GM23338 (cell line): Measurements from ENCODE around the gene WDR33. TPM values are rescaled to one million over a fixed set of nuclear protein-coding genes. Genes with fewer than 3 reads are reported as not detected.

Experiments
- ATAC-seq: fragments of 200-7000 bp; cut with Tn5 transposase; 3 replicates; pipeline ENCODE4 v1.9.1; 2020
- DNase-seq: peaks from one replicate; pipeline ENCODE4 v3.0.0-alpha.2; 2015; ENCODE audit warnings: low spot score
- H2AFZ ChIP-seq: fragments of 200-600 bp; sonication (generic); 2 replicates; pipeline ENCODE4 v1.8.0; 2016; ENCODE audit warnings: antibody characterized with exemption, mild to moderate bottlenecking, moderate library complexity
- H3F3A ChIP-seq: fragments of 200-600 bp; sonication (generic); replicated peaks from 2 replicates; pipeline ENCODE4 v1.8.0; 2017; ENCODE audit warnings: antibody characterized with exemption, mixed run types, low read depth
- H3K27ac ChIP-seq: fragments of 200-600 bp; sonication (generic); 2 replicates; pipeline ENCODE4 v1.6.1; 2016; ENCODE audit warnings: low read depth
- H3K27me3 ChIP-seq: fragments of 200-600 bp; sonication (generic); 2 replicates; pipeline ENCODE4 v1.8.0; 2016; ENCODE audit warnings: mild to moderate bottlenecking, mixed run types, moderate library complexity; ENCODE audit not compliant: insufficient read depth
- H3K36me3 ChIP-seq: fragments of 200-600 bp; sonication (generic); 2 replicates; pipeline ENCODE4 v1.8.0; 2016; ENCODE audit warnings: mild to moderate bottlenecking; ENCODE audit not compliant: insufficient read depth
- H3K4me1 ChIP-seq: fragments of 200-600 bp; sonication (generic); 2 replicates; pipeline ENCODE4 v1.8.0; 2016; ENCODE audit warnings: mild to moderate bottlenecking, moderate library complexity; ENCODE audit not compliant: insufficient read depth
- H3K4me2 ChIP-seq: fragments of 200-600 bp; sonication (generic); 2 replicates; pipeline ENCODE4 v1.7.1; 2017; ENCODE audit warnings: mixed run types
- H3K4me3 ChIP-seq: fragments of 200-600 bp; sonication (generic); 2 replicates; pipeline ENCODE4 v1.6.1; 2016; ENCODE audit warnings: mixed run types
- H3K79me2 ChIP-seq: fragments of 200-600 bp; sonication (generic); replicated peaks from 2 replicates; pipeline ENCODE4 v1.8.0; 2017; ENCODE audit warnings: mild to moderate bottlenecking; ENCODE audit not compliant: insufficient read depth
- H3K9me2 ChIP-seq: fragments of 200-600 bp; sonication (generic); 2 replicates; pipeline ENCODE4 v1.8.0; 2017; ENCODE audit not compliant: insufficient read depth
- H4K20me1 ChIP-seq: fragments of 200-600 bp; sonication (generic); replicated peaks from 2 replicates; pipeline ENCODE4 v1.8.0; 2017; ENCODE audit warnings: mild to moderate bottlenecking; ENCODE audit not compliant: insufficient read depth
- H3K27ac Mint-ChIP-seq: 2 replicates; pipeline ENCODE4 v1.8.0; 2020; ENCODE audit warnings: inconsistent platforms, mild to moderate bottlenecking, moderate library complexity, mixed read lengths
- H3K27me3 Mint-ChIP-seq: 3 replicates; pipeline ENCODE4 v1.8.0; 2022; ENCODE audit warnings: low read depth, mild to moderate bottlenecking, moderate library complexity, mixed read lengths, inconsistent platforms; ENCODE audit not compliant: insufficient read depth, poor library complexity
- H3K36me3 Mint-ChIP-seq: 3 replicates; pipeline ENCODE4 v1.8.0; 2021; ENCODE audit warnings: low read depth, mild to moderate bottlenecking, inconsistent platforms, moderate library complexity, mixed read lengths
- H3K4me1 Mint-ChIP-seq: 3 replicates; pipeline ENCODE4 v1.8.0; 2020; ENCODE audit warnings: mild to moderate bottlenecking, inconsistent platforms, mixed read lengths
- H3K4me3 Mint-ChIP-seq: 3 replicates; pipeline ENCODE4 v1.8.0; 2021; ENCODE audit warnings: moderate library complexity, mild to moderate bottlenecking, inconsistent platforms, mixed read lengths
- H3K9me3 Mint-ChIP-seq: 3 replicates; pipeline ENCODE4 v1.8.0; 2020; ENCODE audit warnings: moderate library complexity, mild to moderate bottlenecking, inconsistent platforms, mixed read lengths
- CREB1 ChIP-seq: fragments of 250-450 bp; sonication (Bioruptor Pico); IDR thresholded peaks from 2 replicates; pipeline ENCODE4 v1.5.0; 2020; ENCODE audit warnings: low read depth, mild to moderate bottlenecking, moderate library complexity
- EZH2 ChIP-seq: fragments of 200-600 bp; sonication (generic); IDR thresholded peaks from one replicate; pipeline ENCODE4 v1.8.0; 2017; ENCODE audit warnings: antibody characterized with exemption, mild to moderate bottlenecking, low read depth; ENCODE audit not compliant: unreplicated experiment
- EZH2phosphoT487 ChIP-seq: fragments of 200-600 bp; sonication (generic); IDR thresholded peaks from one replicate; pipeline ENCODE4 v1.8.1; 2018; ENCODE audit warnings: antibody characterized with exemption; ENCODE audit not compliant: unreplicated experiment
- JUNB ChIP-seq: IDR thresholded peaks from one replicate; pipeline ENCODE4 v1.6.1; 2016; ENCODE audit warnings: antibody characterized with exemption; ENCODE audit not compliant: unreplicated experiment
- NANOG ChIP-seq: IDR thresholded peaks from 2 replicates; pipeline ENCODE4 v1.6.1; 2016; ENCODE audit warnings: antibody characterized with exemption, borderline replicate concordance
- POLR2AphosphoS5 ChIP-seq: IDR thresholded peaks from 2 replicates; pipeline ENCODE4 v1.6.1; 2016; ENCODE audit warnings: antibody characterized with exemption, low read depth
- ZNF114 ChIP-seq: fragments of 250-450 bp; sonication (Bioruptor Pico); IDR thresholded peaks from 2 replicates; pipeline ENCODE4 v1.5.0; 2020; ENCODE audit warnings: mild to moderate bottlenecking, moderate library complexity
- polyA plus RNA-seq: library from polyadenylated mRNA; unstranded; fragments of >200 nt; fragmentation: Nextera tagmentation; extraction: Ambion mirVana; gene quantifications from 2 replicates; pipeline ENCODE4 v1.2.1, GENCODE V29; 2016
- total RNA-seq: library from RNA; depleted of rRNA; stranded (reverse); fragments of >200 nt; shearing (Covaris generic); gene quantifications from 2 replicates; pipeline ENCODE4 v1.2.3, GENCODE V29; 2014
- TF ChIP-seq, protein P1 (sequence below): fragments of 250-450 bp; sonication (Bioruptor Pico); IDR thresholded peaks from 2 replicates; pipeline ENCODE4 v1.5.0; 2020; ENCODE audit warnings: mild to moderate bottlenecking, moderate library complexity
- TF ChIP-seq, protein P2 (sequence below): IDR thresholded peaks from 2 replicates; pipeline ENCODE4 v1.6.1; 2016; ENCODE audit warnings: antibody characterized with exemption
- TF ChIP-seq, protein P3 (sequence below), 2 experiments: fragments of 200-600 bp in 1 of 2; sonication (generic) in 1 of 2; conservative IDR thresholded peaks; 2 replicates each; pipeline versions ENCODE4 v1.5.1 to v1.6.1; 2016 to 2017; ENCODE audit warnings: antibody characterized with exemption in 2 of 2, low read depth in 2 of 2, mild to moderate bottlenecking in 2 of 2, moderate library complexity in 1 of 2
- TF ChIP-seq, protein P4 (sequence below): IDR thresholded peaks from one replicate; pipeline ENCODE4 v1.6.1; 2018; ENCODE audit warnings: antibody characterized with exemption; ENCODE audit not compliant: unreplicated experiment

WDR33 gene
- total and polyA plus RNA-seq, 2 experiments from 2014 or later = 37.2 to 54.7 TPM

DNA sequence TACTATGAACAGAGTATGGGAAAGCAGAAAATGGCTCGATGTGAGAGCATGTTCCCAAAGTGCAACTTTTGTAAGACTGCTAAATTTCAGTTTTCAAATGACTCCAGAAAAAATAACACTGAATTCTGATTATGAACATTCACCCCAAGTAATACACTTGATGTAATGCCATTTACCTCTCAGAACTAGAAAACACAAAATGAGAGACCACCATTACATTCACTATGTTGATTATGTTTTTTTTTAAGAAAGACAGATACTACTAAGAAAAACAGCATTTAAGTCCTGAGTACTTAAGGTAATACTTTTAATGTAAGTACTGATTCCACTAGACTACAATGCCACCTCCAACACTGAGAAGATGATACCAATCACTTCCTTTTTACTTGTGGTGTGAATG is 71.2 kb downstream of the WDR33 start:
- H3K27ac Mint-ChIP-seq = no peak overlapping the region
- Histone ChIP-seq H3K9me2 (no peaks in the 10 kb centered on the region), H3K27ac (no peak overlapping the region), H3K27me3 (no peaks in the 10 kb centered on the region), H4K20me1 (peaks cover 12% of the 10 kb centered on the region), H3K4me2 (no peak overlapping the region), H2AFZ (no peak overlapping the region), H3K36me3 (peaks cover 7% of the 10 kb centered on the region; the same call in 1 of the 2 replicates), H3K79me2 (0 out of 2 replicates have a peak, but pooled peaks cover 3% of the 10 kb centered on the region), H3K4me3 (no peak overlapping the region), H3K4me1 (no peaks in the 10 kb centered on the region), H3F3A (no peaks in the 10 kb centered on the region)
- no peaks in the 10 kb centered on the region for H3K4me1 Mint-ChIP-seq
- no peak for DNase-seq
- no peaks in the 10 kb centered on the region for H3K9me3 Mint-ChIP-seq
- peaks cover 4% of the 10 kb centered on the region for H3K27me3 Mint-ChIP-seq
- ATAC-seq = no peak
- no peak for TF ChIP-seq ZNF114 (CRISPR knock-in tag)
- TF ChIP-seq, protein P1, sequence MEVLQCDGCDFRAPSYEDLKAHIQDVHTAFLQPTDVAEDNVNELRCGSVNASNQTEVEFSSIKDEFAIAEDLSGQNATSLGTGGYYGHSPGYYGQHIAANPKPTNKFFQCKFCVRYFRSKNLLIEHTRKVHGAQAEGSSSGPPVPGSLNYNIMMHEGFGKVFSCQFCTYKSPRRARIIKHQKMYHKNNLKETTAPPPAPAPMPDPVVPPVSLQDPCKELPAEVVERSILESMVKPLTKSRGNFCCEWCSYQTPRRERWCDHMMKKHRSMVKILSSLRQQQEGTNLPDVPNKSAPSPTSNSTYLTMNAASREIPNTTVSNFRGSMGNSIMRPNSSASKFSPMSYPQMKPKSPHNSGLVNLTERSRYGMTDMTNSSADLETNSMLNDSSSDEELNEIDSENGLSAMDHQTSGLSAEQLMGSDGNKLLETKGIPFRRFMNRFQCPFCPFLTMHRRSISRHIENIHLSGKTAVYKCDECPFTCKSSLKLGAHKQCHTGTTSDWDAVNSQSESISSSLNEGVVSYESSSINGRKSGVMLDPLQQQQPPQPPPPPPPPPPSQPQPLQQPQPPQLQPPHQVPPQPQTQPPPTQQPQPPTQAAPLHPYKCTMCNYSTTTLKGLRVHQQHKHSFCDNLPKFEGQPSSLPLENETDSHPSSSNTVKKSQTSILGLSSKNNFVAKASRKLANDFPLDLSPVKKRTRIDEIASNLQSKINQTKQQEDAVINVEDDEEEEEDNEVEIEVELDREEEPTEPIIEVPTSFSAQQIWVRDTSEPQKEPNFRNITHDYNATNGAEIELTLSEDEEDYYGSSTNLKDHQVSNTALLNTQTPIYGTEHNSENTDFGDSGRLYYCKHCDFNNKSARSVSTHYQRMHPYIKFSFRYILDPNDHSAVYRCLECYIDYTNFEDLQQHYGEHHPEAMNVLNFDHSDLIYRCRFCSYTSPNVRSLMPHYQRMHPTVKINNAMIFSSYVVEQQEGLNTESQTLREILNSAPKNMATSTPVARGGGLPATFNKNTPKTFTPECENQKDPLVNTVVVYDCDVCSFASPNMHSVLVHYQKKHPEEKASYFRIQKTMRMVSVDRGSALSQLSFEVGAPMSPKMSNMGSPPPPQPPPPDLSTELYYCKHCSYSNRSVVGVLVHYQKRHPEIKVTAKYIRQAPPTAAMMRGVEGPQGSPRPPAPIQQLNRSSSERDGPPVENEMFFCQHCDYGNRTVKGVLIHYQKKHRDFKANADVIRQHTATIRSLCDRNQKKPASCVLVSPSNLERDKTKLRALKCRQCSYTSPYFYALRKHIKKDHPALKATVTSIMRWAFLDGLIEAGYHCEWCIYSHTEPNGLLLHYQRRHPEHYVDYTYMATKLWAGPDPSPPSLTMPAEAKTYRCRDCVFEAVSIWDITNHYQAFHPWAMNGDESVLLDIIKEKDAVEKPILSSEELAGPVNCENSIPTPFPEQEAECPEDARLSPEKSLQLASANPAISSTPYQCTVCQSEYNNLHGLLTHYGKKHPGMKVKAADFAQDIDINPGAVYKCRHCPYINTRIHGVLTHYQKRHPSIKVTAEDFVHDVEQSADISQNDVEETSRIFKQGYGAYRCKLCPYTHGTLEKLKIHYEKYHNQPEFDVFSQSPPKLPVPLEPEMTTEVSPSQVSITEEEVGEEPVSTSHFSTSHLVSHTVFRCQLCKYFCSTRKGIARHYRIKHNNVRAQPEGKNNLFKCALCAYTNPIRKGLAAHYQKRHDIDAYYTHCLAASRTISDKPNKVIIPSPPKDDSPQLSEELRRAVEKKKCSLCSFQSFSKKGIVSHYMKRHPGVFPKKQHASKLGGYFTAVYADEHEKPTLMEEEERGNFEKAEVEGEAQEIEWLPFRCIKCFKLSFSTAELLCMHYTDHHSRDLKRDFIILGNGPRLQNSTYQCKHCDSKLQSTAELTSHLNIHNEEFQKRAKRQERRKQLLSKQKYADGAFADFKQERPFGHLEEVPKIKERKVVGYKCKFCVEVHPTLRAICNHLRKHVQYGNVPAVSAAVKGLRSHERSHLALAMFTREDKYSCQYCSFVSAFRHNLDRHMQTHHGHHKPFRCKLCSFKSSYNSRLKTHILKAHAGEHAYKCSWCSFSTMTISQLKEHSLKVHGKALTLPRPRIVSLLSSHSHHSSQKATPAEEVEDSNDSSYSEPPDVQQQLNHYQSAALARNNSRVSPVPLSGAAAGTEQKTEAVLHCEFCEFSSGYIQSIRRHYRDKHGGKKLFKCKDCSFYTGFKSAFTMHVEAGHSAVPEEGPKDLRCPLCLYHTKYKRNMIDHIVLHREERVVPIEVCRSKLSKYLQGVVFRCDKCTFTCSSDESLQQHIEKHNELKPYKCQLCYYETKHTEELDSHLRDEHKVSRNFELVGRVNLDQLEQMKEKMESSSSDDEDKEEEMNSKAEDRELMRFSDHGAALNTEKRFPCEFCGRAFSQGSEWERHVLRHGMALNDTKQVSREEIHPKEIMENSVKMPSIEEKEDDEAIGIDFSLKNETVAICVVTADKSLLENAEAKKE = no peak
- TF ChIP-seq, protein P2, sequence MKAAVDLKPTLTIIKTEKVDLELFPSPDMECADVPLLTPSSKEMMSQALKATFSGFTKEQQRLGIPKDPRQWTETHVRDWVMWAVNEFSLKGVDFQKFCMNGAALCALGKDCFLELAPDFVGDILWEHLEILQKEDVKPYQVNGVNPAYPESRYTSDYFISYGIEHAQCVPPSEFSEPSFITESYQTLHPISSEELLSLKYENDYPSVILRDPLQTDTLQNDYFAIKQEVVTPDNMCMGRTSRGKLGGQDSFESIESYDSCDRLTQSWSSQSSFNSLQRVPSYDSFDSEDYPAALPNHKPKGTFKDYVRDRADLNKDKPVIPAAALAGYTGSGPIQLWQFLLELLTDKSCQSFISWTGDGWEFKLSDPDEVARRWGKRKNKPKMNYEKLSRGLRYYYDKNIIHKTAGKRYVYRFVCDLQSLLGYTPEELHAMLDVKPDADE = no peak
- TF ChIP-seq, protein P3, sequence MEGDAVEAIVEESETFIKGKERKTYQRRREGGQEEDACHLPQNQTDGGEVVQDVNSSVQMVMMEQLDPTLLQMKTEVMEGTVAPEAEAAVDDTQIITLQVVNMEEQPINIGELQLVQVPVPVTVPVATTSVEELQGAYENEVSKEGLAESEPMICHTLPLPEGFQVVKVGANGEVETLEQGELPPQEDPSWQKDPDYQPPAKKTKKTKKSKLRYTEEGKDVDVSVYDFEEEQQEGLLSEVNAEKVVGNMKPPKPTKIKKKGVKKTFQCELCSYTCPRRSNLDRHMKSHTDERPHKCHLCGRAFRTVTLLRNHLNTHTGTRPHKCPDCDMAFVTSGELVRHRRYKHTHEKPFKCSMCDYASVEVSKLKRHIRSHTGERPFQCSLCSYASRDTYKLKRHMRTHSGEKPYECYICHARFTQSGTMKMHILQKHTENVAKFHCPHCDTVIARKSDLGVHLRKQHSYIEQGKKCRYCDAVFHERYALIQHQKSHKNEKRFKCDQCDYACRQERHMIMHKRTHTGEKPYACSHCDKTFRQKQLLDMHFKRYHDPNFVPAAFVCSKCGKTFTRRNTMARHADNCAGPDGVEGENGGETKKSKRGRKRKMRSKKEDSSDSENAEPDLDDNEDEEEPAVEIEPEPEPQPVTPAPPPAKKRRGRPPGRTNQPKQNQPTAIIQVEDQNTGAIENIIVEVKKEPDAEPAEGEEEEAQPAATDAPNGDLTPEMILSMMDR (conservative IDR thresholded peaks at IDR 0.05; ENCODE audit: low read depth in 2 of 2) = no peak
- TF ChIP-seq CREB1 (CRISPR knock-in tag) = no peak
- TF ChIP-seq EZH2 = no peak
- no peak for TF ChIP-seq JUNB
- TF ChIP-seq, protein P4, sequence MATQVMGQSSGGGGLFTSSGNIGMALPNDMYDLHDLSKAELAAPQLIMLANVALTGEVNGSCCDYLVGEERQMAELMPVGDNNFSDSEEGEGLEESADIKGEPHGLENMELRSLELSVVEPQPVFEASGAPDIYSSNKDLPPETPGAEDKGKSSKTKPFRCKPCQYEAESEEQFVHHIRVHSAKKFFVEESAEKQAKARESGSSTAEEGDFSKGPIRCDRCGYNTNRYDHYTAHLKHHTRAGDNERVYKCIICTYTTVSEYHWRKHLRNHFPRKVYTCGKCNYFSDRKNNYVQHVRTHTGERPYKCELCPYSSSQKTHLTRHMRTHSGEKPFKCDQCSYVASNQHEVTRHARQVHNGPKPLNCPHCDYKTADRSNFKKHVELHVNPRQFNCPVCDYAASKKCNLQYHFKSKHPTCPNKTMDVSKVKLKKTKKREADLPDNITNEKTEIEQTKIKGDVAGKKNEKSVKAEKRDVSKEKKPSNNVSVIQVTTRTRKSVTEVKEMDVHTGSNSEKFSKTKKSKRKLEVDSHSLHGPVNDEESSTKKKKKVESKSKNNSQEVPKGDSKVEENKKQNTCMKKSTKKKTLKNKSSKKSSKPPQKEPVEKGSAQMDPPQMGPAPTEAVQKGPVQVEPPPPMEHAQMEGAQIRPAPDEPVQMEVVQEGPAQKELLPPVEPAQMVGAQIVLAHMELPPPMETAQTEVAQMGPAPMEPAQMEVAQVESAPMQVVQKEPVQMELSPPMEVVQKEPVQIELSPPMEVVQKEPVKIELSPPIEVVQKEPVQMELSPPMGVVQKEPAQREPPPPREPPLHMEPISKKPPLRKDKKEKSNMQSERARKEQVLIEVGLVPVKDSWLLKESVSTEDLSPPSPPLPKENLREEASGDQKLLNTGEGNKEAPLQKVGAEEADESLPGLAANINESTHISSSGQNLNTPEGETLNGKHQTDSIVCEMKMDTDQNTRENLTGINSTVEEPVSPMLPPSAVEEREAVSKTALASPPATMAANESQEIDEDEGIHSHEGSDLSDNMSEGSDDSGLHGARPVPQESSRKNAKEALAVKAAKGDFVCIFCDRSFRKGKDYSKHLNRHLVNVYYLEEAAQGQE = no peak
- TF ChIP-seq POLR2AphosphoS5 = no peak
- no peak for TF ChIP-seq NANOG
- TF ChIP-seq EZH2phosphoT487 = no peak
- no peaks in the 10 kb centered on the region; the same call in 1 of the 3 replicates for H3K36me3 Mint-ChIP-seq
- no peak overlapping the region for H3K4me3 Mint-ChIP-seq
